Measurements from ENCODE around the gene LENG1.

GRCh38 chr19:54208784-54209057 lies 49.2 kb upstream of the LENG1 start:
- TF ChIP-seq EZH2 (IDR thresholded peaks at IDR 0.05; ENCODE audit: insufficient read depth, poor library complexity, severe bottlenecking), result no peak
- TF ChIP-seq EZH2phosphoT487 (IDR thresholded peaks at IDR 0.05; ENCODE audit: insufficient read depth, low read depth), result no peak

Measured in GM23248 (cell line).